ENCODE results near the gene TMEM134.

- TF ChIP-seq CTCF (IDR thresholded peaks at IDR 0.05) (no peak), POLR2A (IDR thresholded peaks at IDR 0.05) (peak; percentile 44), POLR2AphosphoS5 (IDR thresholded peaks at IDR 0.05) (peak; percentile 10 to 25 (median 22))
Observed at GRCh38 chr11:67507864-67508485, 38.9 kb upstream of the TMEM134 start, which contains the start of gene CDK2AP2.
